H1 (cell line): ENCODE measurements around the gene RASGRP4. TPM values are rescaled to one million over a fixed set of nuclear protein-coding genes. Genes with fewer than 3 reads are reported as not detected.

Experiments
- CTCF ChIA-PET: fragments of 300-600 bp; sonication (Branson Sonifier 250); formaldehyde crosslinking; loops from one replicate; lab custom pipeline; 2021; ENCODE audit not compliant: partially characterized antibody; lab: Charles Lee
- POLR2A ChIA-PET: fragments of 300-600 bp; sonication (Branson Sonifier 250); formaldehyde crosslinking; loops from one replicate; lab custom pipeline; 2021; ENCODE audit warnings: inconsistent platforms; ENCODE audit not compliant: partially characterized antibody; lab: Charles Lee
- DNase-seq, 2 experiments: peaks; one replicate each; pipeline versions ENCODE4 v3.0.0 to v3.0.0-alpha.2; 2010 to 2022; ENCODE audit warnings: low spot score in 2 of 2, low read depth in 1 of 2, mixed read lengths in 1 of 2
- FAIRE-seq: peaks from 2 replicates; lab custom pipeline; 2011; peaks lifted over from hg19 to GRCh38; lab: Jason Lieb, UNC
- H2AFZ ChIP-seq: 2 replicates; pipeline ENCODE4 v1.8.1; 2012; ENCODE audit warnings: low read length, inconsistent platforms
- H2AK5ac ChIP-seq: 2 replicates; pipeline ENCODE4 v1.6.1; 2013; ENCODE audit warnings: low read depth, low read length
- H2BK120ac ChIP-seq: replicated peaks from 2 replicates; pipeline ENCODE3; 2013; ENCODE audit warnings: low read depth, low read length, inconsistent platforms
- H2BK12ac ChIP-seq: 2 replicates; pipeline ENCODE4 v1.6.1; 2013; ENCODE audit warnings: low read depth, low read length
- H2BK15ac ChIP-seq: 2 replicates; pipeline ENCODE4 v1.6.1; 2013; ENCODE audit warnings: low read length
- H2BK20ac ChIP-seq: 2 replicates; pipeline ENCODE4 v1.6.1; 2013; ENCODE audit warnings: low read length
- H2BK5ac ChIP-seq: 2 replicates; pipeline ENCODE4 v1.6.1; 2013; ENCODE audit warnings: low read depth, low read length
- H3K14ac ChIP-seq: 2 replicates; pipeline ENCODE4 v1.6.1; 2013; ENCODE audit warnings: inconsistent platforms; ENCODE audit not compliant: insufficient read length
- H3K18ac ChIP-seq: 2 replicates; pipeline ENCODE4 v1.6.1; 2013; ENCODE audit warnings: low read length; ENCODE audit errors: extremely low read depth
- H3K23ac ChIP-seq: 2 replicates; pipeline ENCODE4 v1.6.1; 2013; ENCODE audit warnings: inconsistent platforms; ENCODE audit not compliant: insufficient read length
- H3K23me2 ChIP-seq: 2 replicates; pipeline ENCODE4 v1.6.1; 2013; ENCODE audit warnings: low read depth, low read length
- H3K27ac ChIP-seq: 2 replicates; pipeline ENCODE4 v1.6.1; 2011; ENCODE audit warnings: low read depth, low read length, inconsistent platforms
- H3K27me3 ChIP-seq, 4 experiments: replicated peaks in 1 of 4; 1 replicate in 1 of 4; 2 replicates in 3 of 4; pipeline versions ENCODE4 v1.6.1 to v1.8.1; 2011 to 2013; ENCODE audit warnings: low read length in 3 of 4, mild to moderate bottlenecking in 3 of 4, inconsistent platforms in 2 of 4, mixed read lengths in 2 of 4, moderate library complexity in 1 of 4; ENCODE audit not compliant: control insufficient read depth in 3 of 4, insufficient read depth in 3 of 4; ENCODE audit errors: extremely low read depth in 1 of 4
- H3K36me3 ChIP-seq, 4 experiments: 2 replicates each; pipeline versions ENCODE4 v1.6.1 to v1.8.1; 2011 to 2013; ENCODE audit warnings: mild to moderate bottlenecking in 4 of 4, low read length in 3 of 4, moderate library complexity in 2 of 4, control low read depth in 1 of 4, inconsistent platforms in 1 of 4; ENCODE audit not compliant: insufficient read depth in 4 of 4, control insufficient read depth in 2 of 4
- H3K4ac ChIP-seq: replicated peaks from 2 replicates; pipeline ENCODE3; 2013; ENCODE audit warnings: low read length, low read depth, mixed read lengths, inconsistent platforms; ENCODE audit not compliant: insufficient read length
- H3K4me1 ChIP-seq, 4 experiments: replicated peaks in 1 of 4; 1 replicate in 1 of 4; 2 replicates in 3 of 4; pipeline versions ENCODE4 v1.6.1 to v1.8.1; 2011 to 2013; ENCODE audit warnings: low read length in 3 of 4, inconsistent platforms in 2 of 4, mixed read lengths in 1 of 4; ENCODE audit not compliant: insufficient read depth in 4 of 4, control insufficient read depth in 3 of 4
- H3K4me2 ChIP-seq, 2 experiments: 2 replicates each; pipeline versions ENCODE4 v1.6.1 to v1.8.1; 2011 to 2013; ENCODE audit warnings: low read depth in 2 of 2, low read length in 2 of 2, control low read depth in 1 of 2, inconsistent platforms in 1 of 2, mild to moderate bottlenecking in 1 of 2; ENCODE audit not compliant: insufficient read depth in 1 of 2
- H3K4me3 ChIP-seq, 4 experiments: fragments of 200-600, 300-600 bp in 1 of 4; sonication (generic), shearing (Covaris generic), sonication (Bioruptor Twin) in 1 of 4; 2 replicates each; pipeline versions ENCODE4 v1.5.1 to v1.8.1; 2011 to 2016; ENCODE audit warnings: low read length in 4 of 4, low read depth in 3 of 4, control low read depth in 2 of 4, inconsistent platforms in 2 of 4, mild to moderate bottlenecking in 2 of 4, mixed read lengths in 1 of 4, moderate library complexity in 1 of 4; ENCODE audit not compliant: insufficient read depth in 2 of 4; ENCODE audit errors: extremely low read depth in 1 of 4
- H3K56ac ChIP-seq: replicated peaks from 2 replicates; pipeline ENCODE3; 2013; ENCODE audit warnings: low read depth, mild to moderate bottlenecking, mixed read lengths, low read length, inconsistent platforms; ENCODE audit not compliant: insufficient read length
- H3K79me1 ChIP-seq: 2 replicates; pipeline ENCODE4 v1.6.1; 2013; ENCODE audit warnings: low read depth, low read length, control low read depth
- H3K79me2 ChIP-seq, 2 experiments: 2 replicates each; pipeline versions ENCODE4 v1.6.1 to v1.8.1; 2012 to 2013; ENCODE audit warnings: low read length in 2 of 2, mild to moderate bottlenecking in 2 of 2, inconsistent platforms in 1 of 2; ENCODE audit not compliant: insufficient read depth in 2 of 2, control insufficient read depth in 1 of 2
- H3K9ac ChIP-seq, 4 experiments: replicated peaks in 1 of 4; 1 replicate in 1 of 4; 2 replicates in 3 of 4; pipeline versions ENCODE4 v1.6.1 to v1.8.1; 2011 to 2013; ENCODE audit warnings: low read depth in 3 of 4, low read length in 3 of 4, control low read depth in 2 of 4, mild to moderate bottlenecking in 2 of 4, moderate library complexity in 2 of 4, inconsistent platforms in 1 of 4; ENCODE audit errors: extremely low read depth in 1 of 4
- H3K9me3 ChIP-seq, 2 experiments: 2 replicates each; pipeline versions ENCODE4 v1.6.1 to v1.8.1; 2012 to 2013; ENCODE audit warnings: mild to moderate bottlenecking in 2 of 2, moderate library complexity in 2 of 2, control low read depth in 1 of 2, inconsistent platforms in 1 of 2, low read depth in 1 of 2, low read length in 1 of 2, mixed read lengths in 1 of 2; ENCODE audit not compliant: insufficient read depth in 2 of 2
- H4K20me1 ChIP-seq, 2 experiments: replicated peaks in 1 of 2; 2 replicates each; pipeline versions ENCODE3 to v1.8.1; 2011 to 2013; ENCODE audit warnings: inconsistent platforms in 2 of 2, low read length in 2 of 2, mild to moderate bottlenecking in 1 of 2; ENCODE audit not compliant: insufficient read depth in 2 of 2, control insufficient read depth in 1 of 2
- H4K5ac ChIP-seq: 2 replicates; pipeline ENCODE4 v1.6.1; 2013; ENCODE audit warnings: low read length, low read depth, mixed read lengths, inconsistent platforms; ENCODE audit not compliant: insufficient read length
- H4K8ac ChIP-seq: 2 replicates; pipeline ENCODE4 v1.8.0; 2013; ENCODE audit warnings: mild to moderate bottlenecking, moderate library complexity, low read length, inconsistent platforms; ENCODE audit not compliant: insufficient read depth; ENCODE audit errors: extremely low read depth
- H4K91ac ChIP-seq: replicated peaks from 2 replicates; pipeline ENCODE3; 2013; ENCODE audit warnings: low read length, mixed read lengths, inconsistent platforms; ENCODE audit not compliant: insufficient read length
- TCF12 ChIP-seq: IDR thresholded peaks from 2 replicates; pipeline ENCODE4 v1.6.1; 2011; ENCODE audit warnings: low read depth, mild to moderate bottlenecking, low read length
- WGBS, 2 experiments: shearing (Covaris generic) in 1 of 2; methylation state at CpG; one replicate each; pipeline versions ENCODE4 v1.1.6 to v1.1.7; 2013 to 2015; ENCODE audit warnings: low lambda C conversion rate in 2 of 2, mixed read lengths in 2 of 2, inconsistent platforms in 1 of 2, low coverage in 1 of 2, missing lambda C conversion rate in 1 of 2; ENCODE audit not compliant: insufficient replicate concordance in 2 of 2, insufficient coverage in 1 of 2, insufficient read length in 1 of 2; ENCODE audit errors: extremely low coverage in 1 of 2, missing lambda C conversion rate in 1 of 2; 5-methylcytosine and 5-hydroxymethylcytosine counted together
- polyA plus RNA-seq, 7 experiments: library from polyadenylated mRNA; depleted of rRNA in 3 of 7; stranded (reverse) in 5 of 7; unstranded in 2 of 7; fragments of >200 nt in 5 of 7; fragments of 200-250 nt in 2 of 7; gene quantifications; 1 replicate in 5 of 7; 2 replicates in 1 of 7; 4 replicates in 1 of 7; pipeline versions ENCODE4 v1.2.1 to v1.2.3, GENCODE V29; 2011 to 2013; ENCODE audit warnings: missing spikeins in 2 of 7, mixed read lengths in 2 of 7
- total RNA-seq: library from RNA; stranded (reverse); fragmentation: NEBNext Ultra II Directional; extraction: Animal tissue kit (Norgen Biotek cat#: 25700); gene quantifications from 2 replicates; pipeline ENCODE4 v1.2.1, GENCODE V29; 2021

The RASGRP4 gene
- total and polyA plus RNA-seq, 2 of the 8 experiments (the other 6 are each of a cell fraction or from before 2014, with no cell fraction given) = 1.9 to 3.1 TPM

GRCh38 chr19:38404858-38405257 is 21.2 kb downstream of the RASGRP4 start:
- Histone ChIP-seq H2AFZ (no peak overlapping the region), H3K79me1 (no peaks in the 10 kb centered on the region; the same call in 1 of the 2 replicates), H2BK15ac (no peak overlapping the region), H4K8ac (no peak overlapping the region), H2BK5ac (no peak overlapping the region), H3K56ac (no peak overlapping the region), H3K4ac (no peak overlapping the region), H4K5ac (no peak overlapping the region), H2BK120ac (no peak overlapping the region), H2BK20ac (no peak overlapping the region), H3K27me3 (peaks cover 2 to 22% (median 20%) of the 10 kb centered on the region in 4 experiments), H3K14ac (no peak overlapping the region), H3K4me1 (no peaks in the 10 kb centered on the region; a peak in 2 of 7 replicates), H4K91ac (no peak overlapping the region), H3K79me2 (no peaks in the 10 kb centered on the region), H3K23ac (no peak overlapping the region), H3K4me3 (no peak overlapping the region), H3K27ac (no peak overlapping the region), H3K18ac (no peak overlapping the region), H3K23me2 (peaks cover 5% of the 10 kb centered on the region; the same call in 1 of the 2 replicates), H3K9ac (no peak overlapping the region), H2BK12ac (no peak overlapping the region), H3K9me3 (no peaks in the 10 kb centered on the region), H4K20me1 (no peaks in the 10 kb centered on the region), H2AK5ac (no peak overlapping the region), H3K36me3 (no peaks in the 10 kb centered on the region), H3K4me2 (no peak overlapping the region)
- 90% methylated on average over 6 of the region's 6 CpGs; no CpG with 5 or more reads in 1 of the 2 experiments for WGBS, 2 experiments
- FAIRE-seq = no peak
- DNase-seq = no peak
- no peak for TF ChIP-seq TCF12
- POLR2A ChIA-PET = interaction anchor here (0.6 to 2.9 kb wide), 5 partner anchors 11 to 140 kb away, joined by 3 to 10 read pairs (median 4); no protein-coding TSS in a partner anchor
- CTCF ChIA-PET = interaction anchor here (0.8 to 4.2 kb wide), 9 partner anchors 9 to 171 kb away, joined by 3 to 35 read pairs (median 8); partner anchors contain the start of gene RASGRP4
